Loucy (cell line): Measurements from ENCODE around the gene UGGT2.

Experiments used
- H2AFZ ChIP-seq: fragments of 200-600 bp; sonication (generic); 2 replicates; pipeline ENCODE4 v1.6.0; 2016; ENCODE audit warnings: antibody characterized with exemption, mild to moderate bottlenecking, low read length, moderate library complexity
- H3F3A ChIP-seq: fragments of 200-600 bp; 2 replicates; pipeline ENCODE4 v1.6.0; 2016; ENCODE audit warnings: antibody characterized with exemption, low read depth, mild to moderate bottlenecking
- H3K27me3 ChIP-seq: fragments of 200-600 bp; sonication (generic); 2 replicates; pipeline ENCODE4 v1.6.1; 2014; ENCODE audit warnings: low read length, mild to moderate bottlenecking; ENCODE audit not compliant: insufficient read depth, poor library complexity, severe bottlenecking
- H3K36me3 ChIP-seq: fragments of 200-600 bp; sonication (generic); 2 replicates; pipeline ENCODE4 v1.6.1; 2016; ENCODE audit warnings: low read length; ENCODE audit not compliant: insufficient read depth
- H3K4me1 ChIP-seq: fragments of 200-600 bp; sonication (generic); 2 replicates; pipeline ENCODE4 v1.5.1; 2014; ENCODE audit warnings: low read length, mild to moderate bottlenecking; ENCODE audit not compliant: insufficient read depth, poor library complexity, severe bottlenecking
- H3K4me2 ChIP-seq: fragments of 200-600 bp; sonication (generic); 2 replicates; pipeline ENCODE4 v1.6.0; 2014; ENCODE audit warnings: antibody characterized with exemption, low read length, low read depth, mild to moderate bottlenecking; ENCODE audit not compliant: poor library complexity, severe bottlenecking
- H3K4me3 ChIP-seq: fragments of 200-600 bp; sonication (generic); 2 replicates; pipeline ENCODE4 v1.5.1; 2014; ENCODE audit warnings: low read length, mild to moderate bottlenecking, mixed read lengths; ENCODE audit not compliant: poor library complexity, severe bottlenecking
- H3K79me2 ChIP-seq: fragments of 200-600 bp; sonication (generic); 2 replicates; pipeline ENCODE4 v1.6.1; 2014; ENCODE audit warnings: low read length; ENCODE audit not compliant: insufficient read depth
- H3K9ac ChIP-seq: fragments of 200-600 bp; sonication (generic); 2 replicates; pipeline ENCODE4 v1.6.0; 2014; ENCODE audit warnings: mild to moderate bottlenecking, low read depth, low read length, moderate library complexity; ENCODE audit not compliant: poor library complexity, severe bottlenecking
- H3K9me2 ChIP-seq: fragments of 200-600 bp; sonication (generic); replicated peaks from 2 replicates; pipeline ENCODE4 v1.6.1; 2016; ENCODE audit warnings: low read depth, low read length, mixed read lengths
- H3K9me3 ChIP-seq: fragments of 200-600 bp; sonication (generic); 2 replicates; pipeline ENCODE4 v1.6.1; 2014; ENCODE audit warnings: mild to moderate bottlenecking, antibody characterized with exemption, low read length, low read depth; ENCODE audit not compliant: insufficient read depth
- H4K20me1 ChIP-seq: fragments of 200-600 bp; sonication (generic); 2 replicates; pipeline ENCODE4 v1.6.0; 2014; ENCODE audit warnings: antibody characterized with exemption, low read length, mild to moderate bottlenecking; ENCODE audit not compliant: insufficient read depth, poor library complexity, severe bottlenecking
- EZH2phosphoT487 ChIP-seq: fragments of 200-600 bp; IDR thresholded peaks from 2 replicates; pipeline ENCODE4 v1.6.1; 2018; ENCODE audit warnings: antibody characterized with exemption, mild to moderate bottlenecking, moderate library complexity, borderline replicate concordance
- TF ChIP-seq, protein P1 (sequence below): fragments of 200-600 bp; sonication (generic); conservative IDR thresholded peaks from 2 replicates; pipeline ENCODE4 v1.5.1; 2014; ENCODE audit warnings: mild to moderate bottlenecking, antibody characterized with exemption, low read length

Gene UGGT2

GRCh38 chr13:95882121-95882520, 171.1 kb downstream of the UGGT2 start:
- H3F3A ChIP-seq: no peaks in the 10 kb centered on the region
- H3K4me1 ChIP-seq: no peaks in the 10 kb centered on the region
- H3K27me3 ChIP-seq: no peaks in the 10 kb centered on the region
- H3K9ac ChIP-seq: no peak overlapping the region
- H4K20me1 ChIP-seq: no peaks in the 10 kb centered on the region
- no peaks in the 10 kb centered on the region for H3K36me3 ChIP-seq
- no peak overlapping the region for H3K4me2 ChIP-seq
- no peak overlapping the region for H2AFZ ChIP-seq
- H3K9me2 ChIP-seq: no peaks in the 10 kb centered on the region
- no peaks in the 10 kb centered on the region for H3K9me3 ChIP-seq
- H3K4me3 ChIP-seq: no peak overlapping the region
- TF ChIP-seq, protein P1, sequence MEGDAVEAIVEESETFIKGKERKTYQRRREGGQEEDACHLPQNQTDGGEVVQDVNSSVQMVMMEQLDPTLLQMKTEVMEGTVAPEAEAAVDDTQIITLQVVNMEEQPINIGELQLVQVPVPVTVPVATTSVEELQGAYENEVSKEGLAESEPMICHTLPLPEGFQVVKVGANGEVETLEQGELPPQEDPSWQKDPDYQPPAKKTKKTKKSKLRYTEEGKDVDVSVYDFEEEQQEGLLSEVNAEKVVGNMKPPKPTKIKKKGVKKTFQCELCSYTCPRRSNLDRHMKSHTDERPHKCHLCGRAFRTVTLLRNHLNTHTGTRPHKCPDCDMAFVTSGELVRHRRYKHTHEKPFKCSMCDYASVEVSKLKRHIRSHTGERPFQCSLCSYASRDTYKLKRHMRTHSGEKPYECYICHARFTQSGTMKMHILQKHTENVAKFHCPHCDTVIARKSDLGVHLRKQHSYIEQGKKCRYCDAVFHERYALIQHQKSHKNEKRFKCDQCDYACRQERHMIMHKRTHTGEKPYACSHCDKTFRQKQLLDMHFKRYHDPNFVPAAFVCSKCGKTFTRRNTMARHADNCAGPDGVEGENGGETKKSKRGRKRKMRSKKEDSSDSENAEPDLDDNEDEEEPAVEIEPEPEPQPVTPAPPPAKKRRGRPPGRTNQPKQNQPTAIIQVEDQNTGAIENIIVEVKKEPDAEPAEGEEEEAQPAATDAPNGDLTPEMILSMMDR: no peak
- TF ChIP-seq EZH2phosphoT487: no peak
- no peaks in the 10 kb centered on the region for H3K79me2 ChIP-seq

GRCh38 chr13:95880331-95880730, 172.9 kb downstream of the UGGT2 start:
- H2AFZ ChIP-seq: no peak overlapping the region

DNA sequence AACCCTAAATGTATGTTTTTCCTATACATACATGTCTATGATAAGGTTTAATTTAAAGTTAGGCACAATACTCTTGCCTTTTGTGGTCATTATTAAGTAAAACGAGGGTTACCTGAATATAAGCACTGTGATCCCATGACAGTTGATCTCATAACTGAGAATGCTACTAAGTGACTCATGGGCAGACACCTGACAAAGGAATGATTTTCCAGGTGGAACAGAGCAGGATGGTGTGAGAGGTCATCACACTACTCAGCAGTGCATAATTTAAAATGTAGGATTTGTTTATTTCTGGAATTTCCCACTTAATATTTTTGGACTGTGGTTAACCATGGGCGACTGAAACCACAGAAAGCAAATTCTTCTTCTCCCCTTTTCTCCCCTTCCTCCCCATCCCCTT, 178.9 kb downstream of the UGGT2 start:
- Histone ChIP-seq H3K9me2 (no peaks in the 10 kb centered on the region), H2AFZ (no peak overlapping the region), H3K27me3 (no peaks in the 10 kb centered on the region), H3K9ac (no peak overlapping the region), H3K36me3 (no peaks in the 10 kb centered on the region), H3F3A (no peaks in the 10 kb centered on the region), H3K79me2 (no peaks in the 10 kb centered on the region), H3K4me1 (no peaks in the 10 kb centered on the region), H3K9me3 (no peaks in the 10 kb centered on the region), H3K4me2 (no peak overlapping the region), H3K4me3 (no peak overlapping the region), H4K20me1 (no peaks in the 10 kb centered on the region)
- TF ChIP-seq EZH2phosphoT487: no peak
- TF ChIP-seq, protein P1: no peak

More at GRCh38 chr13:95880331-95880730, 172.9 kb downstream of the UGGT2 start:
- Histone ChIP-seq H3K27me3 (no peaks in the 10 kb centered on the region), H3K9ac (no peak overlapping the region), H3K79me2 (no peaks in the 10 kb centered on the region), H3K9me3 (no peaks in the 10 kb centered on the region), H3K36me3 (no peaks in the 10 kb centered on the region), H3K4me3 (no peak overlapping the region), H4K20me1 (no peaks in the 10 kb centered on the region), H3K4me2 (no peak overlapping the region), H3K4me1 (no peaks in the 10 kb centered on the region), H3K9me2 (no peaks in the 10 kb centered on the region), H3F3A (no peaks in the 10 kb centered on the region)
- TF ChIP-seq, protein P1: no peak
- no peak for TF ChIP-seq EZH2phosphoT487
